Left renal cortex interstitium (tissue), 4 donors: ENCODE results near the gene CCDC33. TPM values are rescaled to one million over a fixed set of nuclear protein-coding genes. Genes with fewer than 3 reads are reported as not detected.
"Not testable (repeated sequence)": the region's sequence is repeated elsewhere in the genome, so short reads cannot be mapped to it uniquely, and the experiment has no call there.

Experiments used
- DNase-seq, 4 donors: peaks; one replicate each; pipeline ENCODE4 v3.0.0-alpha.2; 2013; ENCODE audit warnings: low read depth in 4 of 4, low spot score in 2 of 4, missing footprints in 1 of 4
- polyA plus RNA-seq, 4 donors: library from polyadenylated mRNA; unstranded; fragments of 120-200 nt; gene quantifications; one replicate each; pipeline ENCODE4 v1.2.1, GENCODE V29; 2013; ENCODE audit not compliant: insufficient read length in 4 of 4

CCDC33 gene
- polyA plus RNA-seq, 4 donors: 4.8 to 10.4 (median 6.4) TPM

DNA sequence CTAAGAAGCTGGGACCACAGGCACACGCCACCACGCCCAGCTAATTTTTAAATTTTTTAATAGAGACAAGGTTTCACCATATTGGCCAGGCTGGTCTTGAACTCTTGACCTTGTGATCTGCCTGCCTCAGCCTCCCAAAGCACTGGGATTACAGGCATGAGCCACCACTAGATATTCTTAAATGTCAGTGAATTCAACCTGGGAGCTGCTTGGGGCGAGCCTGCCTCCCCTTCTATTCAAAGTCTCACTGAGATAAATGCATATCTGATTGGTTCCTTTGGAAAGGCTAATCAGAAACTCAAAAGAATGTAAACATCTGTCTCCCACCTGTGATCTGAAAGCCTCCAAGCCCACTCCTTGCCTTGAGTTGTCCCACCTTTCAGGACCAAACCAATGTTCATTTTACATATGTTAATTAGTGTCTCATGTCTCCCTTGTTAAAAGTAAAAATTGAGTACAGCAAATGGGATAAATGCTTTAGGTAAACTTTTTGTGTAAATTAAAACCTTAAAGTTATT is 116.3 kb downstream of the CCDC33 start:
- DNase-seq: no peak

DNA sequence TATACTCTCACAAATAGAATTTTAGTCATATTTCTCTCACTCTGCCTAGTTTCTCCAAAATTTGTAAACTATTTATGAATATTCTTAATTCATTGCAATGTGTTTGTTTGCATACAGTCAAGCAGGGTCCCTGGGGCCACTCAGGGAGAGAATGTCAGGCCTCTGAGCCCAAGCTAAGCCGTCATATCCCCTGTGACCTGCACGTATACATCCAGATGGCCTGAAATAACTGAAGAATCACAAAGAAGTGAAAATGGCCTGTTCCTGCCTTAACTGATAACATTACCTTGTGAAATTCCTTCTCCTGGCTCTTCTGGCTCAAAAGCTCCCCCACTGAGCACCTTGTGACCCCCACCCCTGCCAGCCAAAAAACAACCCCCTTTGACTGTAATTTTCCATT is 117.9 kb downstream of the CCDC33 start:
- DNase-seq: not testable (repeated sequence)

DNA sequence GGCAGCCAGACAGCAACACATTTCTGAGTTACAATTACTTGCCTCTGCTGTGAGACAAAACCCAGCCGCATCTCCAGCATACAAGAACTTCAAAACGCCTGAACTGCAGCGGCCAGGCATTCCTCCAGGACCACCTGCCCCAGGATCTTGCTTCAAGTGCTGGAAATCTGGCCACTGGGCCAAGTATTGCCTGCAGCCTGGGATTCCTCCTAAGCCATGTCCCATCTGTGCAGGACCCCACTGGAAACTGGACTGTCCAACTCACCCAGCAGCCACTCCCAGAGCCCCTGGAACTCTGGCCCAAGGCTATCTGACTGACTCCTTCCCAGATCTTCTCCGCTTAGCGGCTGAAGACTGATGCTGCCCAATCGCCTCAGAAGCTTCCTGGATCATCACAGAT is 119.9 kb downstream of the CCDC33 start:
- DNase-seq: not testable (repeated sequence)

DNA sequence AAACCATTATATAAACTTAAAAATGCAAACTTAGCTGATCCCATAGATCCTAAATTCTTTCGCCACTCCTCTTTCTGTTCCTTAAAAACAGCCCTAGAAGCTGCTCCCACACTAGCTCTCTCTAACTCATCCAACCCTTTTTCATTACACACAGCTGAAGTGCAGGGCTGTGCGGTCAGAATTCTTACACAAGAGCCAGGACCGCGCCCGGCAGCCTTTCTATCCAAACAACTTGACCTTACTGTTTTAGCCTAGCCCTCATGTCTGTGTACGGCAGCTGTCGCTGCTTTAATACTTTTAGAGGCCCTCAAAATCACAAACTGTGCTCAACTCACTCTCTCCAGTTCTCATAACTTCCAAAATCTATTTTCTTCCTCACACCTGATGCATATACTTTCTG is 121.4 kb downstream of the CCDC33 start:
- DNase-seq: not testable (repeated sequence)

DNA sequence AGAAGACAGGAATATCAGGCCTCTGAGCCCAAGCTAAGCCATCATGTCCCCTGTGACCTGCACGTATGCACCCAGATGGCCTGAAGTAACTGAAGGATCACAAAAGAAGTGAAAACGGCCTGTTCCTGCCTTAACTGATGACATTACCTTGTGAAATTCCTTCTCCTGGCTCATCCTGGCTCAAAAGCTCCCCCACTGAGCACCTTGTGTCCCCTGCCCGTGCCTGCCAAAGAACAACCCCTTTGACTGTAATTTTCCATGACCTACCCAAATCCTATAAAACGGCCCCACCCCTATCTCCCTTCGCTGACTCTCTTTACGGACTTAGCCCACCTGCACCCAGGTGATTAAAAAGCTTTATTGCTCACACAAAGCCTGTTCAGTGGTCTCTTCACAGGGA is 123.2 kb downstream of the CCDC33 start:
- not testable (repeated sequence) for DNase-seq

DNA sequence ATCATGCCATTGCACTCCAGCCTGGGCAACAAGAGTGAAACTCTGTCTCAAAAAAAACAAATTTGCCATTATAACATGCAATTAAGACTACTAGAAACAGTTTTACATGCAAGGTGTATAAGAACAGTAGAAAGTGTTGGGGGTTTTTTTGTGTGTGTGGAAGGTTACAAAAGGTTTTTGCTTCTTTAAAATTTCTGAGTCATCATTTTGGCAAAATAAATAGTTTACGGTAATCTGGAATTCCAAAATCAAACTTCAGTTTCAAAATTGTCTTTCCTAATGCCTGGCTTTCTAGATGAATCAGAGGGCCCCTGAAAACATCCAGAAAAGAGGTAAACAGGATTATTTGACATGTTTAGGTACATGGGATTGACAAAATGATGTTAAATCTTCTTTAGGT is 124.7 kb downstream of the CCDC33 start:
- not testable (repeated sequence) for DNase-seq

DNA sequence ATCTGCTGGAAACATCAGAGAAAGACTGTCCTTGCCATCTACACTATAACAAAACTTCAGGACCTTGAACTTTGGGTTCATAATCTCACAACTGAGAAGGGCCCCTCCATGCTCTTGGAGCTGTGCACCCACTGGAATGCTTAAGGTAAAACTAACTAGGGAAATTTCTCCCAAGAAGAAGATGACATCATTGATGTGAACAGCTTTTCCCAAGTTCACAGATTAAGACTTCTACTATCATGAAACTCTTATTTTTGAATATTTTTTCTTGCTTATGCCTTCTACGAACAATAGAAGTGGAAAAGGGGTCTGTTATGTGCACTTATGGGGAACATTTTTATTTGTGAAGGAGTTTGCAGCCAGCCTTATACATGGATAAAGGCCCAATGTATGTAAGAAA is 126.4 kb downstream of the CCDC33 start:
- no peak for DNase-seq

DNA sequence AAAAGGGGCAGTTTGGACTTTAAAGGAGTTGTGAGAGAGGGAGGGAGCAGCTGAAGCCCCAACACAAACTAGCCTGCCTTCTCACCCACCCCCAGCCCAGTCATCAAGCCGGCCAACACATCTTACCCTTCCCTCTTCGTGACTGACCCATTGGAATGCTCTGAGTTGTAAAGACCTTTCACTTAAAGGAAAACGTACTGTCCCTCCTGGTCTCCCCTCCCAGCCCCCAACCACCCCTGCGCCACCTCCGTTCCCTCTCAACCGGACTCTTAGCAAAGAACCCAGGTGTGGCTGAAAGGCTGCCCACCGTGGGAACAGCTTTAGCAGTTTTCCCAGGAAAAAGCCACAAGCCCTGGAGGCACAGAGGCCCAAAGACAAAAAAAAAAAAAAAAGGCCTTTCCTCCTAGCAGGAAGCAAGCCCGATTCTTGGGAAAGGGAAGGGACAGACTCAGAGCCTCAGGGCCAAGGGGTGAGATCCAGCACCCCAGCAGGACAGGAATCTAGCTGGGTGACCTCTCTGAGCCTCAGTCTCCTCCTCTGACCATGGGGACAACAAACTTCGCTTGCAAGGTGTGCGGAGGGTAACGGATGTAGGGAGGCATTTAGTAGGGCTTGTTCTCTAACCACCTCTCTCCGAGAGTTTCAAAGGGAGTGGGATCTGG is 128.9 kb downstream of the CCDC33 start:
- no peak for DNase-seq

DNA sequence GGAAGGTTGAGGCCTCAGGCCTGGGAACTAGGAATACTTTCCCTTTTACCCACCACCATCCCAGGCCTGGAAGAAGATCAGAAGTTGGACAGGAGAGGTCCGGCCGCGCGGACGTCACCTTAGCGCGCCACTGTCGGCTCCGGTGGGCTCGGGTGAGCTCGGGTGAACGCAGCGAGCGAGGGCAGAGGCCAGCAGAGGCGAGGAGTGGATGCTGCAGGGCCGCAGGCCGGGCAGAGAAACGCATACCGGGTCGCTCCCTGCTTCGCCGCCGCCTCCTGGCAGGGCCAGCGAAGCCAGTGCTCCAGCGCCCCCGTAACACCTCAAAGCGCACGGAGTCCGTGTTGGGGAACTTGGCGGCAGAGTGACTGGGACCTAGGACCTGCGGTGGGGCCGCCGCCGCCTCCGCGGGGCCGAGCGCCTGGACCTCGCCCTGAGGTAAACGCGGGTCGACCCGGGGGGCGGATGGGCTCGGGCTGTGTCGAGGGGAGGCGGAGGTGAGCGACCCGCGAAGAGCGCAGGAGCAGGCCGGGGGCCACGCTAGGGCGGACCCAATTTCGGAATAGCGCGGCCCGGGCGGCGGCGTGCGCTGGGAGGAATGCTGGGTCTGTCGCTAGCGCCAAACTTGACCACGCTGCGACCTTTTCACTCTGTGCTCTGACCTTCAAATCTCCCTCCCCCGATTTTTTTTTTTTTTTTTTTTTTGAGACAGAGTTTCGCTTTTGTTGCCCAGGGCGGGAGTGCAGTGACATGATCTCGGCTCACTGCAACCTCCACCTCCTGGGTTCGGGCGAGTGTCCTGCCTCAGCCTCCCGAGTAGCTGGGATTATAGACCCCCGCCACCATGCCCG is 129.7 kb downstream of the CCDC33 start:
- peak in 2 of 4 donors; percentile 42 to 43 for DNase-seq

DNA sequence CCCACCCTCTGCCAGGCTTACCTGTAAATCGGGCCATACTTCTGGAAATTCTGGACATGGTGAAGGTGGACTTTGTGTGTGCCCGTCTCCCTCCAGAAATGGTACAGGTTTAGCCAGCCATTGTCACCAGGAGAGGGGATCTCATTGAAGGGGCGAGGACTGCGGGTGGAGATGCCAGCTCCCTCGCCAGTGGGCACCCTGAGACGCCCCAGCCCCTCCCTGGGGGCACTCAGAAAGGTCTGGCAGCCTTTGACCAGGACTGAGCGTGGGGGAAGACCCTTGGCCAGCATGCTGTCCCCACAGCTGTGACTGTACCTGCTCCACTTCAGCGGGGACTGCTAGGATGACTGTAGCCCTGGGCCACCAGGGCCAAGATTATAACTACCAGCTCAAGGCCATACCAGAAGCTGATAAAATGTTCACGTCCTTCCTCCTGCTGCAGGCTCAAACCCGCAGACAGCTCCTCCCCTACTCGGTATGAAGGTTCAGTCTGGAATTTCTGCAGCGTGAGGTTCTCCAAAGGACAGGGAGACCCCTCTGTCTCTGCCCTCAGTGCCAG is 131.2 kb downstream of the CCDC33 start, which contains the start of gene CYP11A1:
Gene CYP11A1 (minus strand): TSS at position 351 of the 559 bp plus-strand sequence. CDS start 61 bp downstream, at position 290.
- no peak for DNase-seq

DNA sequence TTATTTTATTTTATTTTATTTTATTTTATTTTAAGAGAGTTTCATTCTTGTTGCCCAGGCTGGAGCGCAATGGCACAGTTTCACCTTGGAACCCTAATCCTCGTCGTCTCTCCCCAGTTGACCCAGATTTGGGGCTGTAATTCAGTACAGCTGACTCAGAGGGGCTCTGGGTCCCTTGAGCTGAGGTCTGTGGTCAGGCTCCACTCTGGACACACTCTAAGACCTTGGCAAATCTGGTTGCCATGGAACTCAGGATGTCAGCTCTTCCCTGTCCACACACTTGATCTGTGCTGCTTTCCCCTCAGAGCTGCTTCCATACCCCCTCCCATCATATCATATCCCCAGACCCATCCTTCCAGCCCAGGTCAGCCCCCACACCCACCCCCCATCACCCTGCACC is 132.0 kb downstream of the CCDC33 start:
- no peak for DNase-seq

DNA sequence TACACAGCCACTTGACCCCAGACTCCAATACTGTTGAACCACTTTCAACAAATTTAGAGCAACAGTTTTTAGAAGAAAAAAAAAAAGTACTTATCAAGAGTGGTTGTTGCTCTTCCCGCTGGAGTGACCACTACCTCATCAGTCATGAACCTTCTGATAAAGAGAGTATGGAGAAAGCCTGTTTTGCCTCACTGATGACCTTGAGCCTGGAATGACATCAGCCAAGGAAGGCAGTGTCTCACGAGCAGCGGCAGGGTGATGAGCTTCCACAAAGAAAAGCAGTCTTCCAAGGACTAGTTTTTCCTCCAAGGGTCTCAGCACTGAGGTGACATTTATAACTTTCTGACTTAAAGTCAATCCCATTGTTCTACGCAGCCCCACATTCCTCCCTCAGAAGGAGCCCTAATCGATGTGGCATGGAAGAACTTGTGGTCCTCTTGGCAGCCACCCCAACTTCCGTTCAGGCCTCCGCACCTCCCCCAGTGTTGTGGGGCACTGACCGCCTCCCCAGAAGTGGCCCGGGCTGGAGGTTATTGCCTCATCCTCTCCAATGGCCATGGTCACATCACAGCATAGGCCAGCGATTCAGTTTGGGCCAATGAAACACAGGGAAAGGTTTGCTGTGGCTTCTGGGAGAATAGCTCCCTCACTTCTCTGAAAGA is 133.1 kb downstream of the CCDC33 start:
- no peak for DNase-seq

DNA sequence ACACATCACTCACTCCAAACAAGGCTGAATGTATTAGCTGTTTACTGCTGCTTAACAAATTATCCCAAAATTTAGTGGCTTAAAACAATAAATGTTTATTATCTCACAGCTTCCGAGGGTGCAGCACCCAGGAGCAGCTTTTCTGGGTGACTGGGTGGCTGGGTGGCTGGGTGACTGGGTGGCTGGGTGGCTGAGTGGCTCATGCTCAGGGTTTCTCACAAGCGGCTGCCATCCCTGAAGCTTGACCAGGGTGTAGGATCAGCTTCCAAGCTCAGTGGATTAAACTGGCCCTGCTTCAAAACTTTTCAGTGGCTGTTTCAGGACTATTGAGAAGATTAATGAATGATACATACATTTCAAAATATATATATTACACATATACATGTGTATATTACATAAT is 133.6 kb downstream of the CCDC33 start:
- no peak for DNase-seq

DNA sequence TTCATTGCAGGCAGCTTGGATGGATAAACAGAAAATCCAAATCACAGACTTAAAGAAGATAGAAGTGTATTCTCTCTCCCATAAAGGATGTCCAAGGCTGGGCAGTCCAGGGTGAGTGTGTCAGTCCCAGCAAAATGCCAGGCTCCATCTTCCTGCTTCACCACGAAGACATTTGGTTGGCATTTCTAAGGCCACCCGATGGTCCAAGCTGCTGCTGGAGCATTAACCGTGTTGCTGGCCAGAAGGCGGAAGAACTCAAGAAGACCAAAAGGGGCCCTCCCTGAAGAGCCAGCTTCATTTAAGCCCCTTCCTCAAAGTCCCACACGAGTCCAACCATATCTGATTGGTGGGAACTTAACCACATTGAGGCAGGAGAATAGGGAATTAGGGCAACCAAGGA is 134.3 kb downstream of the CCDC33 start:
- DNase-seq: no peak

DNA sequence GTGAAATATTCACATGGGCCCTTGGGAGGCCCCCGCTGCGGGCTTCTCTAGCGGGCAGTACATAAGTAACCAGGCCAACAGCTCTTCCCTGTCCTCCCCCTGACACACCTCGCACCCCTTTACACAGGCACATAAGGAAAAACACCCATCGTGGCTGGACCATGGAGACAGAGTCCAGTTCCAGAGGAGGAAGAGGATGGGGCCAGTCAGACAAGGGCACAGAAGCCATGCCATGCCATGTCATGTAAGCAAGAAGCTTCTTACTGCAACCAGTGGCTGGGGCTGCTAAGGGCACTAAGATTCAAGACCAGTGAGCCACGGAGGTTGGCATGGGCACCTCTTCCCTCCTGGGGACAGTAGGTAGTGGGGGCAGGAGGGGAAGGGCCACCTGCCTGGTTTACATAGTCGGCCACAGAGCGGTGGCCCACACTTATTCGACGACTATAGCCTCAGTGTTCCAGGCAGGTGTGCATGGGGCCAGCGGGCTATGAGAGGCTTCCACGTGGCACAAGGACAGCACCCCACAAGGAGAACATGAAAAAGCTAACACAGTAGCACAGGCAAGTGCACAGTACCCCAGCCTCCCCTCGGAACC is 137.0 kb downstream of the CCDC33 start:
- DNase-seq: no peak

DNA sequence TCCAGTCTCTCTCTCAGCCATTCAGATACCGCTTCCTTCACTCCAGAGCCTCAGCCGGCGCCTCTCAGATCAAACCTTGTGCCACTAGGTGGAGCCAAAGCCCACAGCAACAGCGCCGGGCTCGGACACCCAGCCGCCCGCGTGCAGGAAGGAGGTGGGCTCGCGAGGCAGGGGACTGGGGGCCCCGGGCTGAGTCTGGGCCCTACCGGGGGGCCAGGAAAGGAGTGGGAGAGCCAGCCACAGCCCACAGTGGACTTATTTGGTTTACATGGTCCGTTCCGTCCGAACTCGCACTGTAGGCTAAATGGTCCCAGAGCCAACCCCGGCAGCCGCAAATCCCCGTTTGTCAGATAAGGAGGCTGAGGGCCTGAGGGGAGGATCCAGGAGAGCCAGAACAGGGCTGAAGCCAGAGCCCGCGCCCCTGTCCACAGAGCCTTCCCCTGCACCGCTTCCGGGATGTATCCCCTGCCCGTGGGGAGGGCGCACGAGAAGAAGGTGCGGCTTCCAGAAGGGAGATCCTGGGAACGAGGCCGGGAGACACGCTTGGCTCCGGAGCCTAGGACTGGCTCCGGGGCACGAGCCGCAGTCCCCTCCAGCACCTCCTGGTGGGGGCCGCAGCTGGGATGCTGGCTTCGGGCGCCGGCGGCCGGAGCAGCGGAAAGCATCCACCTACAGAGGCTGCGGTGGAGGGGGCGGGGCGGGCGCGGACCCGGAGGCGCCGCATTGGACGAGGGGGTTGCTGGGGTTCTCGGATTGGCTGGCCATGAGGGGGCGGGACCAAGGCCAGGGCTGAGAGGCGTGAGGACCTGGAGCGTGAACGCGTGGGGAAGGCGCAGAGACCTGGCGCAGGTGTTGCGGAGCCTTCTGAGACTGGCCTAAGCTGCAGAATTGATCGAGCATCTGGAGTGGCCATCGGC is 137.9 kb downstream of the CCDC33 start:
- DNase-seq: peak in 3 of 4 donors; percentile 76 to 87 (median 77)

DNA sequence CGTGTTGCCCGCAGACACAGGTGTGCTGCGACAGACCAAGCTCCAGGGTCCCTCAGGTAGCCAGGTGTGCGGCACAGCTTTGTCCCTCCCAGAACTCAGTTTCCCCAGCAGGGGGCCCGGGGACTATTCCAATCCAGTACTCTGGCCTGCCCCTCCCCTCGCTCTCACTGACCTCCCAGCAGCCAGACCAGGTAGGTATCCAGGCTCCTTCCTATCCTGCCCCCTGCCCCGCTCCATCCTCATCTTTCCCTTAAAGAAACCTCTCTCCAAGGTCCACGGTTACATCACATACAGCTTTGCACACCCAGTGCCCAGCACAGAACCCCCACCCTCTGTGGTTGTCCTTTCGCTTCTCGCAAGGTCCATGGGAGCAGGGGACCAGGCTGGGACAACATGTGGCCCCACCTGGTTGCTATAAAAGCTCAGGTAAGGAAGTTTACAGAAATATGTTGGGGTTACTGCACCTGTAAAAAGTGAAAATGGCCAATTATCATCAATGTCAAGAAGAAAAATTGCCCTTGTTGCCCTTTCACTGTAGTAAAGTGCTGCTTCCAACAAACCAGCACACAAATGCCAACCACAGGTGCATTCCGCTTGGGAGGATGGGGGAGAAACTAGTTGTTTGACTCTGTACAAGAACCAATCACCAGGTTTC is 138.6 kb downstream of the CCDC33 start:
- no peak for DNase-seq

DNA sequence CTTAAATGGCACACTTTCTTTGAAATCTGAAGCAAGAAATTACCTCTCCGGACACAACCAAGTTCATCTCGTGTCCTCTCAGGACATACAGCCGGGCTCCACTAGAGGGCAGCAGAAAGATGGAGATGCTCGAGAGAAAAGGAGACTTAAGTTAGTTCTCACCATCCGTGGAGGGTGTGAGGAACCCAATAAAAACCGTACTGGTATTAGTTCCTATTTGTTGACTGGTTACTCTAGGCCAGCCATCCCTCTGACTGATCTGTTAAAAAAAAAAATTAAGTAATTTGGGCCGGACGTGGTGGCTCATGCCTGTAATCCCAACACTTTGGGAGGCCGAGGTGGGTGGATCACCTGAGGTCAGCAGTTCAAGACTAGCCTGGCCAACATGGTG is 139.2 kb downstream of the CCDC33 start:
- DNase-seq: peak in 2 of 4 donors; percentile 52 to 74

DNA sequence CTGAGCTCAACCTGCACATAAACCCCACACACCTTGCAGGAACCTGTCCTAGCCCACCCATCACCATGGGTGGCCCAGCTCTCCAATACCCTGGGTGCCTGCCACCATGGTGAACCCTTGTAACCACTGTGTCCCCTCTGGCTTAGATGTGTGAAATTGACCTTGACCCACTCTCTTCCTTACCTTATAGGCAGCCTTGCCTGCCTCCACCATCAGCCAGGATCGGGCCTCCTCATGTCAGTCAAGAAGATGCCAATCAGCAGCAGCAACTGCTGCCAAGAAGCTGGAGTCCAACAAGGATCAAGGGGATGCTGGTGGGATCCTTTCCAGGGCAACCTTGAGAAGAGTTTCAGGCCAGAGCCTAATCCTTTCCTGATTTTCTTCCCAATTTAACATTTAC is 140.1 kb downstream of the CCDC33 start:
- DNase-seq: no peak
